Measurements from ENCODE around the gene TMEM116. TPM values are rescaled to one million over a fixed set of nuclear protein-coding genes. Genes with fewer than 3 reads are reported as not detected.
"Not testable (repeated sequence)": the region's sequence is repeated elsewhere in the genome, so short reads cannot be mapped to it uniquely, and the experiment has no call there.

TMEM116 gene
- total and polyA plus RNA-seq, 9 donors, result 9.1 to 17.9 (median 11.3) TPM

GRCh38 chr12:111975161-111975931 lies 37.6 kb downstream of the TMEM116 start:
- Histone ChIP-seq H3K4me3 (no peak overlapping the region), H3K27me3 (no peaks in the 10 kb centered on the region), H3K36me3 (no peaks in the 10 kb centered on the region), H3K27ac (no peak overlapping the region), H3K9me3 (no peaks in the 10 kb centered on the region), H3K4me1 (ENCODE audit: insufficient read depth) (no peaks in the 10 kb centered on the region)
- TF ChIP-seq POLR2A (IDR thresholded peaks at IDR 0.05) (no peak), EP300 (IDR thresholded peaks at IDR 0.05) (no peak), CTCF (IDR thresholded peaks at IDR 0.05) (no peak)
- intact Hi-C loops (cut with DNase I), result no loop called here
- no peak for DNase-seq
- 74 to 84% (median 77%) methylated on average over 5 of the region's 5 CpGs for WGBS, 3 donors

- Histone ChIP-seq H3K4me3 (no peak overlapping the region), H3K9me3 (no peaks in the 10 kb centered on the region), H3K4me1 (ENCODE audit: insufficient read depth) (no peaks in the 10 kb centered on the region), H3K27ac (no peak overlapping the region), H3K27me3 (no peaks in the 10 kb centered on the region), H3K36me3 (no peaks in the 10 kb centered on the region)
- TF ChIP-seq CTCF (IDR thresholded peaks at IDR 0.05) (no peak), EP300 (IDR thresholded peaks at IDR 0.05) (no peak), POLR2A (IDR thresholded peaks at IDR 0.05) (no peak)
- no peak for DNase-seq
- intact Hi-C loops (cut with DNase I), result no loop called here
Measured at GRCh38 chr12:111971800-111972199, 41.2 kb downstream of the TMEM116 start.

- intact Hi-C loops (cut with DNase I), result no loop called here
- Histone ChIP-seq H3K27me3 (no peaks in the 10 kb centered on the region), H3K27ac (no peak overlapping the region), H3K9me3 (no peaks in the 10 kb centered on the region), H3K4me3 (no peak overlapping the region), H3K36me3 (no peaks in the 10 kb centered on the region), H3K4me1 (ENCODE audit: insufficient read depth) (no peaks in the 10 kb centered on the region)
- DNase-seq, result no peak
- 61 to 94% (median 65%) methylated on average over 1 of the region's 1 CpG for WGBS, 3 donors
- TF ChIP-seq CTCF (IDR thresholded peaks at IDR 0.05) (no peak), POLR2A (IDR thresholded peaks at IDR 0.05) (no peak)
Measured at GRCh38 chr12:111964935-111965334, 48.0 kb downstream of the TMEM116 start.

GRCh38 chr12:111959518-111959917 lies 53.4 kb downstream of the TMEM116 start:
- H3K9me3 ChIP-seq; H3K4me1 ChIP-seq (ENCODE audit: insufficient read depth); H3K27ac ChIP-seq; H3K27me3 ChIP-seq; DNase-seq; H3K4me3 ChIP-seq; H3K36me3 ChIP-seq; intact Hi-C loops (cut with DNase I): not testable (repeated sequence)
- WGBS, 3 donors, result 95 to 98% (median 95%) methylated on average over 2 of the region's 2 CpGs

GRCh38 chr12:111957224-111957623 lies 55.7 kb downstream of the TMEM116 start:
- 92 to 94% (median 93%) methylated on average over 9 to 31 of the region's 31 CpGs for WGBS, 3 donors
- H3K4me3 ChIP-seq; H3K27me3 ChIP-seq; DNase-seq; H3K36me3 ChIP-seq; intact Hi-C loops (cut with DNase I); H3K4me1 ChIP-seq (ENCODE audit: insufficient read depth); H3K9me3 ChIP-seq; H3K27ac ChIP-seq: not testable (repeated sequence)
